Neutrophil (primary cell): ENCODE results near the gene SAE1.
"Not testable (repeated sequence)": the region's sequence is repeated elsewhere in the genome, so short reads cannot be mapped to it uniquely, and the experiment has no call there.

Experiments
- H3K27ac ChIP-seq: fragments of 200-600 bp; sonication (generic); 2 replicates; pipeline ENCODE4 v1.5.1; 2016; ENCODE audit warnings: mild to moderate bottlenecking, moderate library complexity
- H3K27me3 ChIP-seq: fragments of 200-600 bp; sonication (generic); 2 replicates; pipeline ENCODE4 v1.6.0; 2016; ENCODE audit warnings: mild to moderate bottlenecking
- H3K36me3 ChIP-seq: fragments of 200-600 bp; sonication (generic); 2 replicates; pipeline ENCODE4 v1.5.1; 2017
- H3K4me1 ChIP-seq, 2 experiments: fragments of 200-600 bp in 1 of 2; sonication (generic) in 1 of 2; 1 replicate in 1 of 2; 2 replicates in 1 of 2; pipeline versions ENCODE4 v1.5.1 to v1.6.1; 2013 to 2016; ENCODE audit warnings: low read depth in 1 of 2, low read length in 1 of 2, mild to moderate bottlenecking in 1 of 2, moderate library complexity in 1 of 2; ENCODE audit not compliant: control insufficient read depth in 1 of 2, insufficient read depth in 1 of 2
- H3K4me3 ChIP-seq, 2 experiments: fragments of 200-600 bp in 1 of 2; sonication (generic) in 1 of 2; 1 replicate in 1 of 2; 2 replicates in 1 of 2; pipeline ENCODE4 v1.5.1; 2013 to 2016; ENCODE audit warnings: low read depth in 1 of 2, low read length in 1 of 2, mild to moderate bottlenecking in 1 of 2, moderate library complexity in 1 of 2
- H3K9me3 ChIP-seq: fragments of 200-600 bp; sonication (generic); 2 replicates; pipeline ENCODE4 v1.5.1; 2016
- TF ChIP-seq, protein P1 (sequence below): fragments of 200-600 bp; sonication (generic); IDR thresholded peaks from 2 replicates; pipeline ENCODE4 v1.5.1; 2016; ENCODE audit warnings: antibody characterized with exemption

The SAE1 gene

GRCh38 chr19:47134545-47134944 is 3.9 kb downstream of the SAE1 start:
- Histone ChIP-seq H3K27me3 (no peaks in the 10 kb centered on the region), H3K4me3 (no peak overlapping the region), H3K9me3 (no peaks in the 10 kb centered on the region), H3K36me3 (no peaks in the 10 kb centered on the region), H3K27ac (no peak overlapping the region), H3K4me1 (peaks cover 6 to 14% of the 10 kb centered on the region in 2 experiments)
- TF ChIP-seq, protein P1, sequence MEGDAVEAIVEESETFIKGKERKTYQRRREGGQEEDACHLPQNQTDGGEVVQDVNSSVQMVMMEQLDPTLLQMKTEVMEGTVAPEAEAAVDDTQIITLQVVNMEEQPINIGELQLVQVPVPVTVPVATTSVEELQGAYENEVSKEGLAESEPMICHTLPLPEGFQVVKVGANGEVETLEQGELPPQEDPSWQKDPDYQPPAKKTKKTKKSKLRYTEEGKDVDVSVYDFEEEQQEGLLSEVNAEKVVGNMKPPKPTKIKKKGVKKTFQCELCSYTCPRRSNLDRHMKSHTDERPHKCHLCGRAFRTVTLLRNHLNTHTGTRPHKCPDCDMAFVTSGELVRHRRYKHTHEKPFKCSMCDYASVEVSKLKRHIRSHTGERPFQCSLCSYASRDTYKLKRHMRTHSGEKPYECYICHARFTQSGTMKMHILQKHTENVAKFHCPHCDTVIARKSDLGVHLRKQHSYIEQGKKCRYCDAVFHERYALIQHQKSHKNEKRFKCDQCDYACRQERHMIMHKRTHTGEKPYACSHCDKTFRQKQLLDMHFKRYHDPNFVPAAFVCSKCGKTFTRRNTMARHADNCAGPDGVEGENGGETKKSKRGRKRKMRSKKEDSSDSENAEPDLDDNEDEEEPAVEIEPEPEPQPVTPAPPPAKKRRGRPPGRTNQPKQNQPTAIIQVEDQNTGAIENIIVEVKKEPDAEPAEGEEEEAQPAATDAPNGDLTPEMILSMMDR = no peak

DNA sequence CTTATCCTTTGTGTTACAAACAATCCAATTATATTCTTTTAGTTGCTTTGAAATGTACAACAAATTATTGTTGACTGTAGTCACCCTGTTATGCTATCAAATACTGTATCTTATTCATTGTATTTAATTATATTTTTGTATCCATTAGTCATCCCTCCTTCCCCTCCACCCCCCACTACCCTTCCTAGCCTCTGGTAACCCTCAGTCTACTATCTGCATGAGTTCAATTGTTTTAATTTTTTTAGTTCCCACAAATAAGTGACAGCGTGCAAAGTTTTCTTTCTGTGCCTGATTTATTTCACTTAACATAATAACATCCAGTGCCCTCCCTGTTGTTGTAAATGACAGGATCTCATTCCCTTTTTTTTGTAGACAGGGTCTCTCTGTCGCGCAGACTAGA is 4.5 kb downstream of the SAE1 start:
- Histone ChIP-seq H3K36me3 (no peaks in the 10 kb centered on the region), H3K27ac (no peak overlapping the region), H3K9me3 (no peaks in the 10 kb centered on the region), H3K4me1 (peaks cover 6 to 14% of the 10 kb centered on the region in 2 experiments), H3K27me3 (no peaks in the 10 kb centered on the region), H3K4me3 (no peak overlapping the region)
- TF ChIP-seq, protein P1 = no peak

- H3K4me1 ChIP-seq, H3K9me3 ChIP-seq, H3K27ac ChIP-seq, H3K27me3 ChIP-seq, H3K4me3 ChIP-seq: not testable (repeated sequence)
- peaks cover 30% of the 10 kb centered on the region for H3K36me3 ChIP-seq
These were observed 10.6 kb downstream of the SAE1 start for GRCh38 chr19:47141252-47141651.

DNA sequence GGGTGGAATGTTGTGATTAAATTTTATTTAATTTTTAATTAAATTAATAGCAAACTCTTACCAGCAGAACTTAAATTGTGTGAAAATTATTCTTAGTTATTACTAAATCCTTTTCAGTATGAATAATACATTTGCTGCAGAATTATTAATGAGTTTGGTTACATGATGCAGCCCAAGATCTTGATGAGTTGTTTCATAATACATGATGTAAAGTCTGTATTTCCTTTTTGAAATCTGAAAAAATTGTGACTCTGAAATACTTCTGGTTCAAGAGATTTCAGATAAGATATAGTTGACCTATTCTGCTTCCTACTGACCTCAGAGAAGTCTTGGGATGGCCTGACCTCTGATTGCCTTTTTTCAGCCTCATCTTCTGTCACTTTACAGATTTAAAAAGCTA is 11.1 kb downstream of the SAE1 start:
- Histone ChIP-seq H3K4me1 (peaks cover 0 to 8% of the 10 kb centered on the region in 2 experiments), H3K27ac (no peak overlapping the region), H3K36me3 (peaks cover 34% of the 10 kb centered on the region), H3K4me3 (no peak overlapping the region), H3K9me3 (no peaks in the 10 kb centered on the region), H3K27me3 (no peaks in the 10 kb centered on the region)
- TF ChIP-seq, protein P1 = no peak

- Histone ChIP-seq H3K36me3 (peaks cover 37% of the 10 kb centered on the region), H3K9me3 (no peaks in the 10 kb centered on the region)
These were observed 12.1 kb downstream of the SAE1 start for GRCh38 chr19:47142779-47143178.

DNA sequence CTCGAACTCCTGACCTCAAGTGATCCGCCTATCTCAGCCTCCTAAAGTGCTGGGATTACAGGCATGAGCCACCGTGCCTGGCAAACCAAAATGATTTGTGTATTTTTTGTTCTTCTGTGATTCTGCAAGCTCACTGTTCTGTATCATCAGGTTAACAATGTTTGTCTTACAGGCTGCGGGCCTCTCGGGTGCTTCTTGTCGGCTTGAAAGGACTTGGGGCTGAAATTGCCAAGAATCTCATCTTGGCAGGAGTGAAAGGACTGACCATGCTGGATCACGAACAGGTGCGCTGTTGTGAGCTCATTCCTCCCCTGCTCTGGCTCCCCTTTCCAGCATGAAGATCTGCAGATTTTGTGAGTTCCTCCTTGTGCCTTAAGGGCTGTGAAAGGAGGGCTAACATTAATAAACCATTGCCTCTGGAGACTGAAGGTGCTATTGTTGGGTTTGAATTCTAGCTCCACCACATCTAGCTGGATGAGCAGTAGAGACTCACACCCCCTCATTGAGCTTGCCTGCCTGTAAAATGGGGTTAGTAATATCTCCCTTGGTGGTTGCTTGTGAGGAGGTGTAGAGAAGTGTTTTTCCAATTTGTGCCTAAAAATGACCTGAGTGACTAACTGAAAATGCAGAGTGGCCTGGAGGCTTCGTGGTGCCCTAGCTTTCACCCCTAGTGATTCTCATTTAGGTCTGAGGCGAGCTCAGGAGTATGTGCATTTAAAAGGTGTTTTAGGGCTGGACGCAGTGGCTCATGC is 12.9 kb downstream of the SAE1 start:
- H3K4me3 ChIP-seq = no peak overlapping the region
- no peaks in the 10 kb centered on the region for H3K27me3 ChIP-seq
- TF ChIP-seq, protein P1 = no peak
- H3K27ac ChIP-seq = no peak overlapping the region
- peaks cover 0 to 8% of the 10 kb centered on the region in 2 experiments for H3K4me1 ChIP-seq
- peaks cover 37% of the 10 kb centered on the region for H3K36me3 ChIP-seq
- H3K9me3 ChIP-seq = no peaks in the 10 kb centered on the region

More at GRCh38 chr19:47142779-47143178, 12.1 kb downstream of the SAE1 start:
- TF ChIP-seq, protein P1 = no peak
- no peaks in the 10 kb centered on the region for H3K27me3 ChIP-seq
- peaks cover 0 to 8% of the 10 kb centered on the region in 2 experiments for H3K4me1 ChIP-seq
- no peak overlapping the region for H3K4me3 ChIP-seq
- H3K27ac ChIP-seq = no peak overlapping the region
